GM19193 (cell line): ENCODE data around the gene GHSR.

Experiments used
- POLR2A ChIP-seq: IDR thresholded peaks from 4 replicates; pipeline ENCODE4 v1.6.1; 2011; ENCODE audit not compliant: insufficient read depth, insufficient read length; ENCODE audit errors: extremely low read depth

The GHSR gene

DNA sequence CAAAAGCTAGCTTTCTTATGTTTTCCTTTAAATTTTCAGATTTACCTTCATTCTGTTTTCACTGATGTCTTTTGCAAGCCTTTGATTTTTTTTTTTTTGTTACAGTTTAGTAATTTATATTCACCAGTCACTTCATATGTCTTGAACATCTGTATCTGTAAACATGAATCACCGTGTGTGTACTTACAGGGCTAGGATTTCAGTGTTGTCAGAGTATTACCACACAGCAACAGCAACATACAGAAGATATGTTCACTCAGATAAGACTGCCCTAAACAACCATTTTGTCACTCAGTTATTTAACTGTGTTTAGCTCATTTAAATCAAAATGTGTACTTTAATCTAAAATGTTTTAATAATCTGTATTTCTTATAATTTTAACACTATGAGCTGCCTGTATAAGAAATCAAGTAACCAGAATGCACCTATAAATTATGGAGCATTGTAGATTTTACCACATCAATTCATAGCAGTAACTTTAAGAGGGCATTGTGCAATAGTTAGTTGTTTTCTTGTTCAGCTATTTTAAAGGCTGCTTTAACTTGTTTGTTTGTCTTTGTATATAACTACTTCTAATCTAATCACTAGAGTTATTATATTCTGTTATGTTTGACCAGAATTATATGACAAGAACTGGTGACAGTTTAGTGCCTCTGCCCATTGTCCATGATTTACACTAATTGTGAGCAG, 50.4 kb downstream of the GHSR start:
- no peak for TF ChIP-seq POLR2A

DNA sequence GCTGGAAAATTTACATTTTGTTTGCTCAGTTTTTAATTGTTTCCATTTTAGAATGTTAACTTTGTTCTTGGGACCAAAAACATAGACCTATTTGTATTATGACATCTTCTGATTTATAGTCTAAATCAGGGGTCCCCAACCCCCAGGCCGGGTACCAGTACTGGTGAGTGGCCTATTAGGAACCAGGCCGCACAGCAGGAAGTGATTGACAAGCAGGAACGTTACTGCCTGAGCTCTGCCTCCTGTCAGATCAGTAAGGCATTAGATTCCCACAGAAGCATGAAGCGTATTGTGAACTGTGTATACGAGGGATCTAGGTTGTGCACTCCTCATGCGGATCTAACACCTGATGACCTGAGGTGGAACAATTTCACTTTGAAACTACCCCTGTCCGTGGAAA, 51.9 kb downstream of the GHSR start:
- TF ChIP-seq POLR2A, result no peak

DNA sequence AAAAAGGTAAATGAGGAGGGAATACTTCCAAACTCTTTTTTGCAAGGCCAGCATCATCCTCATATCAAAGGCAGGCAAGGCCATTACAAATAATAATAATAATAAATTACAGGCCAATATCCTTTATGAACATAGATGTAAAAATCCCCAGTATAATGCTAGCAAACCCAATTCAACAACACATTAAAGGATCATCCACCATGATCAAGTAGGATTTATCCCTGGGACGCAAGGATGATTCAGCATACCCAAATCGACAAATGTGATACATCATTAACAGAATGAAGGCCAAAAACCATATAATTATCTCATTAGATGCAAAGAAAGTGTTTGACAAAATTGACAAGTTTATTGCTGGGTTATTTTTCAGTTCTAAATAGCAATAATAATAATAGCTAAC, 53.6 kb downstream of the GHSR start:
- TF ChIP-seq POLR2A, result no peak
